A549 (cell line): Measurements from ENCODE around the gene SATB2.

Experiments
- CTCF ChIP-seq: fragments of >200 bp; sonication (Bioruptor Twin); formaldehyde crosslinking; IDR thresholded peaks from 3 replicates; pipeline ENCODE4 v1.5.1; 2016
- EHMT2 ChIP-seq: fragments of 200-600 bp; sonication (generic); IDR thresholded peaks from 2 replicates; pipeline ENCODE4 v1.6.1; 2016; ENCODE audit warnings: antibody characterized with exemption, low read depth, mild to moderate bottlenecking, moderate library complexity
- EP300 ChIP-seq, 2 experiments: fragments of >200 bp; sonication (Bioruptor Twin); formaldehyde crosslinking; IDR thresholded peaks; 2 replicates in 1 of 2; 3 replicates in 1 of 2; pipeline ENCODE4 v1.6.1; 2016 to 2017
- GATA3 ChIP-seq: IDR thresholded peaks from 2 replicates; pipeline ENCODE4 v1.6.1; 2012; ENCODE audit warnings: borderline replicate concordance
- MAX ChIP-seq: IDR thresholded peaks from 2 replicates; pipeline ENCODE4 v1.6.1; 2012
- POLR2A ChIP-seq: IDR thresholded peaks from 2 replicates; pipeline ENCODE4 v1.6.1; 2012; ENCODE audit warnings: mild to moderate bottlenecking, low read length

GRCh38 chr2:199505755-199506403, 48.1 kb upstream of the SATB2 start:
- no peak for TF ChIP-seq MAX
- no peak for TF ChIP-seq EP300 (IDR thresholded peaks at IDR 0.05)
- TF ChIP-seq CTCF, result no peak
- no peak for TF ChIP-seq GATA3
- TF ChIP-seq EHMT2, result no peak
- no peak for TF ChIP-seq POLR2A
